Measurements from ENCODE around the gene GID4.

GRCh38 chr17:18004884-18005305 lies 34.3 kb upstream of the GID4 start:
- TF ChIP-seq CTCF (IDR thresholded peaks at IDR 0.05; ENCODE audit: borderline replicate concordance, extremely low read depth, low read length, poor library complexity, severe bottlenecking) (peak; percentile 35), EZH2 (IDR thresholded peaks at IDR 0.05; ENCODE audit: borderline replicate concordance, low read depth, low read length, severe bottlenecking) (no peak)

Measured in DND-41 (cell line).